K562 (cell line): Measurements from ENCODE around the gene BPIFB2. TPM values are rescaled to one million over a fixed set of nuclear protein-coding genes. Genes with fewer than 3 reads are reported as not detected.

ENCODE experiments used
- ATAC-seq: fragments of 200-7000 bp; cut with Tn5 transposase; 3 replicates; pipeline ENCODE4 v1.9.1; 2020; ENCODE audit warnings: moderate library complexity
- BruUV-seq: library from RNA; stranded (reverse); fragments of 400-500 nt; replicated peaks from 2 replicates; lab custom pipeline; 2021; lab: Mats Ljungman, UMichigan
- CTCF ChIA-PET: fragments of 300-600 bp; formaldehyde crosslinking; extraction: SDS; loops from one replicate; lab custom pipeline; 2021; ENCODE audit warnings: low intra/inter-chr PET ratio; lab: Yijun Ruan, JAX
- POLR2A ChIA-PET: fragments of 300-600, 350-650 bp; sonication (Branson Sonifier 250); formaldehyde crosslinking; extraction: SDS; loops from one replicate; lab custom pipeline; 2021; ENCODE audit warnings: antibody characterized with exemption, inconsistent platforms; lab: Yijun Ruan, JAX
- DNase-seq, 4 experiments: peaks; one replicate each; pipeline versions ENCODE4 v3.0.0 to v3.0.0-alpha.2; 2011 to 2018; ENCODE audit warnings: low spot score in 3 of 4, mixed read lengths in 3 of 4; ENCODE audit errors: extremely low read depth in 1 of 4
- FAIRE-seq: peaks from 2 replicates; lab custom pipeline; 2011; peaks lifted over from hg19 to GRCh38; lab: Jason Lieb, UNC
- H2AFZ ChIP-seq: 2 replicates; pipeline ENCODE4 v1.6.0; 2011; ENCODE audit warnings: low read depth, low read length, control low read depth, inconsistent platforms
- H3K27ac ChIP-seq: fragments of 200-600 bp; 3 replicates; pipeline ENCODE4 v1.8.0; 2011; ENCODE audit warnings: low read depth, mild to moderate bottlenecking, control low read depth, inconsistent platforms, low read length, moderate library complexity, mixed read lengths; ENCODE audit errors: extremely low read depth
- H3K27me3 ChIP-seq, 2 experiments: fragments of 300-600 bp in 1 of 2; 2 replicates in 1 of 2; 3 replicates in 1 of 2; pipeline versions ENCODE4 v1.6.0 to v1.8.0; 2011; ENCODE audit warnings: inconsistent platforms in 2 of 2, low read length in 2 of 2, mild to moderate bottlenecking in 1 of 2, mixed read lengths in 1 of 2, moderate library complexity in 1 of 2; ENCODE audit not compliant: control insufficient read depth in 2 of 2, insufficient read depth in 2 of 2
- H3K36me3 ChIP-seq: fragments of 300-600 bp; 3 replicates; pipeline ENCODE4 v1.8.0; 2011; ENCODE audit warnings: mild to moderate bottlenecking, low read length, inconsistent platforms; ENCODE audit not compliant: control insufficient read depth, insufficient read depth
- H3K4me1 ChIP-seq, 2 experiments: fragments of 200-600 bp in 1 of 2; replicated peaks in 1 of 2; 2 replicates in 1 of 2; 3 replicates in 1 of 2; pipeline versions ENCODE4 v1.5.1 to v1.8.0; 2011; ENCODE audit warnings: inconsistent platforms in 2 of 2, low read length in 2 of 2, mild to moderate bottlenecking in 1 of 2, mixed read lengths in 1 of 2, moderate library complexity in 1 of 2; ENCODE audit not compliant: control insufficient read depth in 2 of 2, insufficient read depth in 2 of 2
- H3K4me2 ChIP-seq: 2 replicates; pipeline ENCODE4 v1.6.1; 2011; ENCODE audit warnings: low read length, control low read depth, inconsistent platforms, mixed read lengths; ENCODE audit not compliant: insufficient read depth
- H3K4me3 ChIP-seq: fragments of 200-600 bp; sonication (generic), shearing (Covaris generic); 2 replicates; pipeline ENCODE4 v1.5.1; 2016; ENCODE audit warnings: control low read depth, inconsistent platforms
- H3K79me2 ChIP-seq: fragments of 200-600 bp; 3 replicates; pipeline ENCODE4 v1.8.0; 2011; ENCODE audit warnings: low read length, inconsistent platforms; ENCODE audit not compliant: control insufficient read depth, insufficient read depth
- H3K9ac ChIP-seq, 2 experiments: 2 replicates each; pipeline versions ENCODE4 v1.6.0 to v1.6.1; 2011; ENCODE audit warnings: low read depth in 2 of 2, low read length in 2 of 2, control low read depth in 1 of 2, inconsistent platforms in 1 of 2, mild to moderate bottlenecking in 1 of 2, mixed read lengths in 1 of 2; ENCODE audit not compliant: insufficient read depth in 1 of 2
- H3K9me1 ChIP-seq: one replicate; pipeline ENCODE4 v1.6.0; 2011; ENCODE audit warnings: inconsistent platforms, mild to moderate bottlenecking, low read length, moderate library complexity; ENCODE audit not compliant: control insufficient read depth, insufficient read depth
- H3K9me3 ChIP-seq: replicated peaks from 2 replicates; pipeline ENCODE4 v1.5.1; 2011; ENCODE audit warnings: low read depth, low read length, inconsistent platforms; ENCODE audit not compliant: control insufficient read depth, insufficient read depth
- H4K20me1 ChIP-seq: replicated peaks from 2 replicates; pipeline ENCODE4 v1.6.1; 2011; ENCODE audit warnings: low read length, inconsistent platforms, mixed read lengths; ENCODE audit not compliant: control insufficient read depth, insufficient read depth
- CHAMP1 ChIP-seq: fragments of 450-650 bp; IDR thresholded peaks from 2 replicates; pipeline ENCODE4 v1.6.1; 2016; ENCODE audit warnings: mild to moderate bottlenecking
- ELF2 ChIP-seq: fragments of 250-450 bp; sonication (Bioruptor Pico); IDR thresholded peaks from 2 replicates; pipeline ENCODE4 v1.5.0; 2021; ENCODE audit warnings: mild to moderate bottlenecking
- PTBP1 ChIP-seq: fragments of 200-400 bp; formaldehyde crosslinking; IDR thresholded peaks from 2 replicates; pipeline ENCODE4 v1.6.1; 2017; ENCODE audit warnings: low read depth, low read length
- ZNF224 ChIP-seq: sonication (generic); formaldehyde crosslinking; IDR thresholded peaks from 2 replicates; pipeline ENCODE4 v1.8.0; 2022; ENCODE audit warnings: mild to moderate bottlenecking, missing genetic modification reagents
- WGBS: fragments of 100-300 bp; shearing (Covaris generic); methylation state at CpG from one replicate; pipeline ENCODE4 v1.1.6; 2016; ENCODE audit warnings: low coverage, mixed read lengths; ENCODE audit not compliant: insufficient coverage; ENCODE audit errors: missing lambda C conversion rate; 5-methylcytosine and 5-hydroxymethylcytosine counted together
- in situ Hi-C: fragments of 300-500 bp; cut with MboI; formaldehyde crosslinking; loops from 4 replicates; pipeline ENCODE4 v1.15.0; 2018; ENCODE audit warnings: inconsistent platforms, mixed read lengths
- intact Hi-C: fragments of 100-400 bp; cut with micrococcal nuclease; formaldehyde crosslinking; loops from 2 replicates; pipeline ENCODE4 v1.14.2; 2022
- polyA plus RNA-seq, 8 experiments: library from polyadenylated mRNA; depleted of rRNA in 4 of 8; stranded (reverse) in 5 of 8; unstranded in 3 of 8; fragments of >200 nt; fragmentation: Nextera tagmentation in 2 of 8; fragmentation: Illumina TruSeq in 1 of 8; extraction: Ambion mirVana in 2 of 8; extraction: Trizol in 1 of 8; gene quantifications; 2 replicates each; pipeline versions ENCODE4 v1.2.1 to v1.2.3, GENCODE V29; 2011 to 2014; ENCODE audit warnings: inconsistent platforms in 1 of 8, missing spikeins in 1 of 8
- total RNA-seq, 7 experiments: library from RNA; depleted of rRNA in 6 of 7; stranded (reverse); fragments of >200 nt in 6 of 7; fragmentation: Illumina TruSeq in 2 of 7; extraction: Trizol in 2 of 7; gene quantifications; 2 replicates each; pipeline versions ENCODE4 v1.2.1 to v1.2.3, GENCODE V29; 2011 to 2021; ENCODE audit warnings: low replicate concordance in 1 of 7
- TF ChIP-seq, protein P1 (sequence below): sonication (generic); formaldehyde crosslinking; IDR thresholded peaks from 2 replicates; pipeline ENCODE4 v1.8.1; 2023; ENCODE audit warnings: missing genetic modification reagents, mild to moderate bottlenecking, borderline replicate concordance

BPIFB2 gene
- total and polyA plus RNA-seq, 9 of the 15 experiments (the other 6 are each of a cell fraction or from before 2014, with no cell fraction given): not detected

- intact Hi-C loops: no loop called here
- Histone ChIP-seq H3K4me2 (no peak overlapping the region), H3K27me3 (peaks cover 3 to 11% of the 10 kb centered on the region in 2 experiments; a peak in 1 of 5 replicates), H3K4me3 (no peak overlapping the region), H4K20me1 (no peaks in the 10 kb centered on the region), H3K36me3 (no peaks in the 10 kb centered on the region), H3K9me1 (no peaks in the 10 kb centered on the region), H3K9ac (no peak overlapping the region), H3K4me1 (no peaks in the 10 kb centered on the region), H2AFZ (no peak overlapping the region), H3K9me3 (no peaks in the 10 kb centered on the region), H3K79me2 (no peaks in the 10 kb centered on the region), H3K27ac (no peak overlapping the region)
- no peak for ATAC-seq
- ChIA-PET POLR2A (interaction anchor here (0.7 kb wide), 1 partner anchor 171 kb away, joined by 4 read pairs; no protein-coding TSS in a partner anchor), CTCF (no interaction called here)
- 0% methylated on average over 8 of the region's 8 CpGs for WGBS
- DNase-seq: no peak
- FAIRE-seq: no peak
- in situ Hi-C loops: no loop called here
- no TSS peak for BruUV-seq
- TF ChIP-seq ELF2: no peak
- TF ChIP-seq ZNF224 (CRISPR knock-in tag): no peak
- no peak for TF ChIP-seq PTBP1
- no peak for TF ChIP-seq CHAMP1
- TF ChIP-seq, protein P1, sequence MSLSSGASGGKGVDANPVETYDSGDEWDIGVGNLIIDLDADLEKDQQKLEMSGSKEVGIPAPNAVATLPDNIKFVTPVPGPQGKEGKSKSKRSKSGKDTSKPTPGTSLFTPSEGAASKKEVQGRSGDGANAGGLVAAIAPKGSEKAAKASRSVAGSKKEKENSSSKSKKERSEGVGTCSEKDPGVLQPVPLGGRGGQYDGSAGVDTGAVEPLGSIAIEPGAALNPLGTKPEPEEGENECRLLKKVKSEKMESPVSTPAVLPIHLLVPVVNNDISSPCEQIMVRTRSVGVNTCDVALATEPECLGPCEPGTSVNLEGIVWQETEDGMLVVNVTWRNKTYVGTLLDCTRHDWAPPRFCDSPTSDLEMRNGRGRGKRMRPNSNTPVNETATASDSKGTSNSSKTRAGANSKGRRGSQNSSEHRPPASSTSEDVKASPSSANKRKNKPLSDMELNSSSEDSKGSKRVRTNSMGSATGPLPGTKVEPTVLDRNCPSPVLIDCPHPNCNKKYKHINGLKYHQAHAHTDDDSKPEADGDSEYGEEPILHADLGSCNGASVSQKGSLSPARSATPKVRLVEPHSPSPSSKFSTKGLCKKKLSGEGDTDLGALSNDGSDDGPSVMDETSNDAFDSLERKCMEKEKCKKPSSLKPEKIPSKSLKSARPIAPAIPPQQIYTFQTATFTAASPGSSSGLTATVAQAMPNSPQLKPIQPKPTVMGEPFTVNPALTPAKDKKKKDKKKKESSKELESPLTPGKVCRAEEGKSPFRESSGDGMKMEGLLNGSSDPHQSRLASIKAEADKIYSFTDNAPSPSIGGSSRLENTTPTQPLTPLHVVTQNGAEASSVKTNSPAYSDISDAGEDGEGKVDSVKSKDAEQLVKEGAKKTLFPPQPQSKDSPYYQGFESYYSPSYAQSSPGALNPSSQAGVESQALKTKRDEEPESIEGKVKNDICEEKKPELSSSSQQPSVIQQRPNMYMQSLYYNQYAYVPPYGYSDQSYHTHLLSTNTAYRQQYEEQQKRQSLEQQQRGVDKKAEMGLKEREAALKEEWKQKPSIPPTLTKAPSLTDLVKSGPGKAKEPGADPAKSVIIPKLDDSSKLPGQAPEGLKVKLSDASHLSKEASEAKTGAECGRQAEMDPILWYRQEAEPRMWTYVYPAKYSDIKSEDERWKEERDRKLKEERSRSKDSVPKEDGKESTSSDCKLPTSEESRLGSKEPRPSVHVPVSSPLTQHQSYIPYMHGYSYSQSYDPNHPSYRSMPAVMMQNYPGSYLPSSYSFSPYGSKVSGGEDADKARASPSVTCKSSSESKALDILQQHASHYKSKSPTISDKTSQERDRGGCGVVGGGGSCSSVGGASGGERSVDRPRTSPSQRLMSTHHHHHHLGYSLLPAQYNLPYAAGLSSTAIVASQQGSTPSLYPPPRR (CRISPR knock-in tag): no peak
These were observed 13.9 kb upstream of the BPIFB2 start for GRCh38 chr20:32993496-32994050.
